GM12878 (cell line): Measurements from ENCODE around the gene PARPBP. TPM values are rescaled to one million over a fixed set of nuclear protein-coding genes. Genes with fewer than 3 reads are reported as not detected.

Experiments used
- ATAC-seq: fragments of 200-7000 bp; cut with Tn5 transposase; 3 replicates; pipeline ENCODE4 v1.9.1; 2020; ENCODE audit warnings: mild to moderate bottlenecking, moderate library complexity
- BruUV-seq: library from RNA; stranded (reverse); fragments of 400-500 nt; replicated peaks from 2 replicates; lab custom pipeline; 2021; lab: Mats Ljungman, UMichigan
- CTCF ChIA-PET: fragments of 300-600 bp; sonication (Branson Sonifier 250); formaldehyde crosslinking; extraction: SDS; loops from one replicate; lab custom pipeline; 2021; ENCODE audit warnings: inconsistent platforms; lab: Yijun Ruan, JAX
- POLR2A ChIA-PET: fragments of 350-600 bp; formaldehyde crosslinking; extraction: SDS; loops from one replicate; lab custom pipeline; 2021; ENCODE audit warnings: inconsistent platforms; lab: Charles Lee
- RAD21 ChIA-PET: fragments of 300-600 bp; sonication (Branson Sonifier 250); formaldehyde crosslinking; loops from one replicate; lab custom pipeline; 2023; ENCODE audit warnings: antibody characterized with exemption; ENCODE audit not compliant: unreplicated experiment; lab: Charles Lee
- SMC1A ChIA-PET: fragments of 300-600 bp; sonication (Branson Sonifier 250); formaldehyde crosslinking; loops from one replicate; lab custom pipeline; 2023; ENCODE audit not compliant: unreplicated experiment, uncharacterized antibody; lab: Charles Lee
- DNase-seq: peaks from one replicate; pipeline ENCODE4 v3.0.0-alpha.2; 2011; ENCODE audit warnings: low read depth, low spot score
- FAIRE-seq: peaks from 3 replicates; lab custom pipeline; 2011; peaks lifted over from hg19 to GRCh38; lab: Jason Lieb, UNC
- H2AFZ ChIP-seq: 2 replicates; pipeline ENCODE4 v1.6.0; 2011; ENCODE audit warnings: low read depth, low read length, control low read depth; ENCODE audit not compliant: control insufficient read depth
- H3K27ac ChIP-seq: 2 replicates; pipeline ENCODE4 v1.5.1; 2011; ENCODE audit warnings: control low read depth; ENCODE audit not compliant: control insufficient read depth, insufficient read depth
- H3K27me3 ChIP-seq, 2 experiments: replicated peaks in 1 of 2; 2 replicates each; pipeline versions ENCODE4 v1.6.0 to v1.6.1; 2011; ENCODE audit warnings: low read length in 1 of 2; ENCODE audit not compliant: control insufficient read depth in 2 of 2, insufficient read depth in 2 of 2
- H3K36me3 ChIP-seq, 2 experiments: 2 replicates each; pipeline ENCODE4 v1.5.1; 2011; ENCODE audit warnings: low read length in 1 of 2; ENCODE audit not compliant: control insufficient read depth in 2 of 2, insufficient read depth in 2 of 2
- H3K4me1 ChIP-seq: 2 replicates; pipeline ENCODE4 v1.6.1; 2011; ENCODE audit warnings: mild to moderate bottlenecking, low read length, moderate library complexity, mixed read lengths; ENCODE audit not compliant: control insufficient read depth, insufficient read depth
- H3K4me2 ChIP-seq: 2 replicates; pipeline ENCODE4 v1.6.0; 2011; ENCODE audit warnings: control low read depth; ENCODE audit not compliant: control insufficient read depth, insufficient read depth
- H3K4me3 ChIP-seq: fragments of 200-600 bp; sonication (generic); 2 replicates; pipeline ENCODE4 v1.5.1; 2016
- H3K79me2 ChIP-seq: 2 replicates; pipeline ENCODE4 v1.6.0; 2011; ENCODE audit warnings: low read length; ENCODE audit not compliant: control insufficient read depth, insufficient read depth
- H3K9ac ChIP-seq: 2 replicates; pipeline ENCODE4 v1.8.0; 2011; ENCODE audit warnings: low read length, control low read depth, mixed read lengths; ENCODE audit not compliant: control insufficient read depth, insufficient read depth
- H3K9me3 ChIP-seq: replicated peaks from 3 replicates; pipeline ENCODE4 v1.5.1; 2011; ENCODE audit warnings: mild to moderate bottlenecking, low read length; ENCODE audit not compliant: control insufficient read depth, insufficient read depth
- H4K20me1 ChIP-seq: 2 replicates; pipeline ENCODE4 v1.6.0; 2011; ENCODE audit not compliant: control insufficient read depth, insufficient read depth
- EGR1 ChIP-seq, 2 experiments: IDR thresholded peaks; 1 replicate in 1 of 2; 2 replicates in 1 of 2; pipeline ENCODE4 v1.6.1; 2011 to 2012; ENCODE audit warnings: low read depth in 2 of 2, low read length in 2 of 2, borderline replicate concordance in 1 of 2, mild to moderate bottlenecking in 1 of 2, moderate library complexity in 1 of 2
- IKZF2 ChIP-seq, 2 experiments: fragments of 450-650 bp; IDR thresholded peaks; 2 replicates each; pipeline ENCODE4 v1.6.1; 2017; ENCODE audit warnings: mild to moderate bottlenecking in 2 of 2, moderate library complexity in 2 of 2
- JUND ChIP-seq: IDR thresholded peaks from 2 replicates; pipeline ENCODE4 v1.6.1; 2012; ENCODE audit warnings: low read depth, mild to moderate bottlenecking, low read length, improper control_type of control experiment, moderate library complexity
- NFYA ChIP-seq: IDR thresholded peaks from 2 replicates; pipeline ENCODE4 v1.6.1; 2011; ENCODE audit warnings: low read depth, mild to moderate bottlenecking, low read length, improper control_type of control experiment, borderline replicate concordance
- STAT1 ChIP-seq: fragments of 450-650 bp; conservative IDR thresholded peaks from 2 replicates; pipeline ENCODE4 v1.6.1; 2014; ENCODE audit warnings: antibody characterized with exemption, mild to moderate bottlenecking
- STAT3 ChIP-seq: IDR thresholded peaks from 2 replicates; pipeline ENCODE4 v1.6.1; 2011; ENCODE audit warnings: low read depth, low read length, improper control_type of control experiment
- ZSCAN29 ChIP-seq: fragments of 450-650 bp; IDR thresholded peaks from 2 replicates; pipeline ENCODE4 v1.6.1; 2017; ENCODE audit warnings: mild to moderate bottlenecking, moderate library complexity
- ZZZ3 ChIP-seq: IDR thresholded peaks from 2 replicates; pipeline ENCODE4 v1.6.1; 2011; ENCODE audit warnings: low read depth; ENCODE audit not compliant: control insufficient read depth, insufficient read length
- WGBS: methylation state at CpG from one replicate; pipeline ENCODE4 v1.1.6; 2016; ENCODE audit warnings: low lambda C conversion rate; ENCODE audit not compliant: insufficient replicate concordance, insufficient coverage; ENCODE audit errors: missing lambda C conversion rate; 5-methylcytosine and 5-hydroxymethylcytosine counted together
- in situ Hi-C: fragments of 300-500 bp; cut with MboI; formaldehyde crosslinking; loops from 9 replicates; pipeline ENCODE4 v1.14.3; 2018; ENCODE audit warnings: mixed read lengths
- intact Hi-C: fragments of 100-400 bp; cut with micrococcal nuclease; formaldehyde crosslinking; loops from one replicate; pipeline ENCODE4 v1.14.2; 2022; ENCODE audit not compliant: unreplicated experiment
- polyA plus RNA-seq, 11 experiments: library from polyadenylated mRNA; depleted of rRNA in 4 of 11; unstranded in 6 of 11; stranded (reverse) in 5 of 11; fragments of >200 nt; fragmentation: Nextera tagmentation in 4 of 11; fragmentation: Illumina TruSeq in 1 of 11; extraction: Ambion mirVana in 4 of 11; extraction: Trizol in 1 of 11; gene quantifications; 1 replicate in 1 of 11; 2 replicates in 10 of 11; pipeline versions ENCODE4 v1.2.1 to v1.2.3, GENCODE V29; 2011 to 2016; ENCODE audit warnings: inconsistent platforms in 2 of 11, missing spikeins in 2 of 11, low read depth in 1 of 11
- total RNA-seq, 4 experiments: library from RNA; depleted of rRNA in 3 of 4; stranded (reverse); fragments of >200 nt in 3 of 4; fragmentation: Illumina TruSeq in 1 of 4; extraction: Trizol in 1 of 4; gene quantifications; 2 replicates each; pipeline versions ENCODE4 v1.2.1 to v1.2.3, GENCODE V29; 2013 to 2021
- TF ChIP-seq, protein P1 (sequence below): IDR thresholded peaks from 2 replicates; pipeline ENCODE4 v1.6.1; 2011; ENCODE audit warnings: borderline replicate concordance, low read depth, mild to moderate bottlenecking, moderate library complexity, low read length; ENCODE audit not compliant: insufficient read depth, poor library complexity, severe bottlenecking
- TF ChIP-seq, protein P2 (sequence below): IDR thresholded peaks from 2 replicates; pipeline ENCODE4 v1.6.1; 2012; ENCODE audit warnings: low read depth, low read length, improper control_type of control experiment
- TF ChIP-seq, protein P3 (sequence below): IDR thresholded peaks from 2 replicates; pipeline ENCODE4 v1.6.1; 2012; ENCODE audit warnings: low read depth, low read length, improper control_type of control experiment
- TF ChIP-seq, protein P4 (sequence below): fragments of 450-650 bp; IDR thresholded peaks from 2 replicates; pipeline ENCODE4 v1.6.1; 2016; ENCODE audit warnings: mild to moderate bottlenecking

The PARPBP gene
- total and polyA plus RNA-seq, 10 of the 15 experiments (the other 5 are each of a cell fraction or from before 2014, with no cell fraction given) = 20.3 to 57.7 (median 32.4) TPM

DNA sequence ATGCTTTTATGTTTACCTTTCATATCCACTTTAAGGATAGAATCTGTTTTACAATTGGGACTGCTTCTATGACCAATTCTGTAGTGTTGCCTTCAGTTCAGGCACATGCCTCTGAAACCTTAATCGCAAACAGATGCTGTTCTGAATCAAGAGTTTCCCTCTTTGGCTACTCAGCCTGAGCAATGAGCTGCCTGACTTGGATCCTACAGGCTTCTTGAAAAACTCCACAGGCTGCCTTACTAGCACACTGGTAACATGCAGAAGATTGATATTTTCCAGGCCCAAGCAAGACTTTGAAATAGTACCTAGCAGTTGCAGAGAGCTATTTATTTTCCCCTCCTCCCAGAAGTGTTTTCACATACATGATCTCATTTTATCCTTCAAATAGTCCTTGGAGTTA, 112.5 kb downstream of the PARPBP start:
- SMC1A ChIA-PET = interaction anchor here (0.7 to 1.7 kb wide), 3 partner anchors 9 to 320 kb away, joined by 3 read pairs; no protein-coding TSS in a partner anchor
- H3K4me3 ChIP-seq = no peak overlapping the region
- H3K36me3 ChIP-seq = no peaks in the 10 kb centered on the region
- no peaks in the 10 kb centered on the region for H3K9me3 ChIP-seq
- RAD21 ChIA-PET = interaction anchor here (0.6 kb wide), 1 partner anchor 39 kb away, joined by 5 read pairs; no protein-coding TSS in a partner anchor
- POLR2A ChIA-PET = no interaction called here
- no peak overlapping the region for H3K27ac ChIP-seq
- in situ Hi-C loops = no loop called here
- no peak overlapping the region for H3K4me2 ChIP-seq
- ATAC-seq (no peak), FAIRE-seq (no peak), DNase-seq (no peak)
- TF ChIP-seq ZZZ3 = no peak
- TF ChIP-seq, protein P1, sequence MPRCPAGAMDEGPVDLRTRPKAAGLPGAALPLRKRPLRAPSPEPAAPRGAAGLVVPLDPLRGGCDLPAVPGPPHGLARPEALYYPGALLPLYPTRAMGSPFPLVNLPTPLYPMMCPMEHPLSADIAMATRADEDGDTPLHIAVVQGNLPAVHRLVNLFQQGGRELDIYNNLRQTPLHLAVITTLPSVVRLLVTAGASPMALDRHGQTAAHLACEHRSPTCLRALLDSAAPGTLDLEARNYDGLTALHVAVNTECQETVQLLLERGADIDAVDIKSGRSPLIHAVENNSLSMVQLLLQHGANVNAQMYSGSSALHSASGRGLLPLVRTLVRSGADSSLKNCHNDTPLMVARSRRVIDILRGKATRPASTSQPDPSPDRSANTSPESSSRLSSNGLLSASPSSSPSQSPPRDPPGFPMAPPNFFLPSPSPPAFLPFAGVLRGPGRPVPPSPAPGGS = peak; percentile 35
- no peak for TF ChIP-seq EGR1 (IDR thresholded peaks at IDR 0.05; ENCODE audit: borderline replicate concordance in 1 of 2, low read depth in 2 of 2, low read length in 2 of 2)
- no peak for TF ChIP-seq JUND
- 100% methylated on average over 1 of the region's 1 CpG for WGBS
- CTCF ChIA-PET = interaction anchor here (0.6 to 1.0 kb wide), 2 partner anchors 17 to 1060 kb away, joined by 3 read pairs; no protein-coding TSS in a partner anchor
- no peaks in the 10 kb centered on the region for H3K27me3 ChIP-seq
- intact Hi-C loops = no loop called here
- no peak overlapping the region for H3K9ac ChIP-seq
- no peak overlapping the region for H2AFZ ChIP-seq
- no peaks in the 10 kb centered on the region for H3K79me2 ChIP-seq
- no TSS peak for BruUV-seq
- no peaks in the 10 kb centered on the region for H4K20me1 ChIP-seq
- H3K4me1 ChIP-seq = no peaks in the 10 kb centered on the region

DNA sequence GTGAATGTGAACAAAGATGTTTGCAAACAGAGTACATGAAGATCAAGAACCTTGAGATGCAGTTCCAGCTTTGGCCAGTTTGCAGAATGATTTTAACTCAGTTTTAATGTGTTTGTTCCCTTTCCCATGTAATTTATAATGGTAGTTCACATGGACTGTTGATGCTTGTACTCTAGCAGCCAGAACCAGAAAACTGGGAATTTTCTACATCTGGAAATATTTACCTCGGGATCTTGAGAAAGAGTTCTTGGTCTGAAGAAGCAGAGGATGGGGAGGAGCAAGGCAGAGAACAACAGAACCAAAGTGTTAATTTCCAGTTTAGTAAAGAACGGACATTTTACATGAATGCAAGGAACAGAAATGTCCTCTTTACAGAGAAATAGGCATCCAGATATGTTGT, 114.6 kb downstream of the PARPBP start:
- in situ Hi-C loops = no loop called here
- POLR2A ChIA-PET = no interaction called here
- no peak for ATAC-seq
- TF ChIP-seq, protein P2, sequence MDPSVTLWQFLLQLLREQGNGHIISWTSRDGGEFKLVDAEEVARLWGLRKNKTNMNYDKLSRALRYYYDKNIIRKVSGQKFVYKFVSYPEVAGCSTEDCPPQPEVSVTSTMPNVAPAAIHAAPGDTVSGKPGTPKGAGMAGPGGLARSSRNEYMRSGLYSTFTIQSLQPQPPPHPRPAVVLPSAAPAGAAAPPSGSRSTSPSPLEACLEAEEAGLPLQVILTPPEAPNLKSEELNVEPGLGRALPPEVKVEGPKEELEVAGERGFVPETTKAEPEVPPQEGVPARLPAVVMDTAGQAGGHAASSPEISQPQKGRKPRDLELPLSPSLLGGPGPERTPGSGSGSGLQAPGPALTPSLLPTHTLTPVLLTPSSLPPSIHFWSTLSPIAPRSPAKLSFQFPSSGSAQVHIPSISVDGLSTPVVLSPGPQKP = no peak
- TF ChIP-seq, protein P3, sequence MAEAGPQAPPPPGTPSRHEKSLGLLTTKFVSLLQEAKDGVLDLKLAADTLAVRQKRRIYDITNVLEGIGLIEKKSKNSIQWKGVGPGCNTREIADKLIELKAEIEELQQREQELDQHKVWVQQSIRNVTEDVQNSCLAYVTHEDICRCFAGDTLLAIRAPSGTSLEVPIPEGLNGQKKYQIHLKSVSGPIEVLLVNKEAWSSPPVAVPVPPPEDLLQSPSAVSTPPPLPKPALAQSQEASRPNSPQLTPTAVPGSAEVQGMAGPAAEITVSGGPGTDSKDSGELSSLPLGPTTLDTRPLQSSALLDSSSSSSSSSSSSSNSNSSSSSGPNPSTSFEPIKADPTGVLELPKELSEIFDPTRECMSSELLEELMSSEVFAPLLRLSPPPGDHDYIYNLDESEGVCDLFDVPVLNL = no peak
- TF ChIP-seq, protein P4, sequence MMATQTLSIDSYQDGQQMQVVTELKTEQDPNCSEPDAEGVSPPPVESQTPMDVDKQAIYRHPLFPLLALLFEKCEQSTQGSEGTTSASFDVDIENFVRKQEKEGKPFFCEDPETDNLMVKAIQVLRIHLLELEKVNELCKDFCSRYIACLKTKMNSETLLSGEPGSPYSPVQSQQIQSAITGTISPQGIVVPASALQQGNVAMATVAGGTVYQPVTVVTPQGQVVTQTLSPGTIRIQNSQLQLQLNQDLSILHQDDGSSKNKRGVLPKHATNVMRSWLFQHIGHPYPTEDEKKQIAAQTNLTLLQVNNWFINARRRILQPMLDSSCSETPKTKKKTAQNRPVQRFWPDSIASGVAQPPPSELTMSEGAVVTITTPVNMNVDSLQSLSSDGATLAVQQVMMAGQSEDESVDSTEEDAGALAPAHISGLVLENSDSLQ = no peak
- no peak for TF ChIP-seq ZSCAN29
- TF ChIP-seq NFYA = no peak
- no peak for TF ChIP-seq STAT1
- no peak for TF ChIP-seq IKZF2 (IDR thresholded peaks at IDR 0.05)
- TF ChIP-seq STAT3 = no peak

More for the DNA sequence above, 114.6 kb downstream of the PARPBP start:
- FAIRE-seq (no peak), DNase-seq (no peak)
- no TSS peak for BruUV-seq
- Histone ChIP-seq H3K27ac (no peak overlapping the region), H3K4me1 (no peaks in the 10 kb centered on the region), H2AFZ (no peak overlapping the region), H3K27me3 (no peaks in the 10 kb centered on the region), H3K4me3 (no peak overlapping the region), H3K4me2 (no peak overlapping the region), H4K20me1 (no peaks in the 10 kb centered on the region), H3K9me3 (no peaks in the 10 kb centered on the region), H3K36me3 (no peaks in the 10 kb centered on the region), H3K79me2 (no peaks in the 10 kb centered on the region), H3K9ac (no peak overlapping the region)
- WGBS = 27% methylated on average over 2 of the region's 2 CpGs
- ChIA-PET CTCF (interaction anchor here (0.9 kb wide), 1 partner anchor 356 kb away, joined by 3 read pairs; no protein-coding TSS in a partner anchor), RAD21 (no interaction called here), SMC1A (no interaction called here)
- intact Hi-C loops = no loop called here
